GM08714 (cell line): ENCODE measurements around the gene SOX6.

Experiments used
- H3K4me3 ChIP-seq: fragments of 200-500 bp; sonication (Bioruptor generic); 2 replicates; pipeline ENCODE4 v1.5.1; 2014; ENCODE audit warnings: mild to moderate bottlenecking, low read length, inconsistent platforms
- ZNF274 ChIP-seq: IDR thresholded peaks from 2 replicates; pipeline ENCODE4 v1.6.1; 2012; ENCODE audit warnings: mild to moderate bottlenecking, low read depth, low read length

Gene SOX6

GRCh38 chr11:16242806-16243205, 113.5 kb downstream of the SOX6 start:
- TF ChIP-seq ZNF274: no peak

GRCh38 chr11:16240687-16241086, 115.7 kb downstream of the SOX6 start:
- no peak overlapping the region for H3K4me3 ChIP-seq
- no peak for TF ChIP-seq ZNF274

More at GRCh38 chr11:16242806-16243205, 113.5 kb downstream of the SOX6 start:
- no peak overlapping the region for H3K4me3 ChIP-seq

GRCh38 chr11:16239141-16240105, 116.9 kb downstream of the SOX6 start:
- no peak for TF ChIP-seq ZNF274
- H3K4me3 ChIP-seq: no peak overlapping the region

GRCh38 chr11:16226245-16226644, 130.1 kb downstream of the SOX6 start:
- TF ChIP-seq ZNF274: no peak
- H3K4me3 ChIP-seq: no peak overlapping the region

- TF ChIP-seq ZNF274: no peak
- no peak overlapping the region for H3K4me3 ChIP-seq
Observed at GRCh38 chr11:16225623-16226022, 130.7 kb downstream of the SOX6 start.

- no peak overlapping the region for H3K4me3 ChIP-seq
- TF ChIP-seq ZNF274: no peak
Observed at GRCh38 chr11:16223558-16223957, 132.8 kb downstream of the SOX6 start.

- no peak for TF ChIP-seq ZNF274
- H3K4me3 ChIP-seq: no peak overlapping the region
Observed at GRCh38 chr11:16217631-16218030, 138.7 kb downstream of the SOX6 start.

- TF ChIP-seq ZNF274: no peak
- no peak overlapping the region for H3K4me3 ChIP-seq
Observed at GRCh38 chr11:16216831-16217230, 139.5 kb downstream of the SOX6 start.

- no peak for TF ChIP-seq ZNF274
- no peak overlapping the region for H3K4me3 ChIP-seq
Observed at GRCh38 chr11:16215352-16215751, 141.0 kb downstream of the SOX6 start.

- TF ChIP-seq ZNF274: no peak
- no peak overlapping the region for H3K4me3 ChIP-seq
Observed at GRCh38 chr11:16211407-16211806, 144.9 kb downstream of the SOX6 start.

GRCh38 chr11:16204261-16204660, 152.1 kb downstream of the SOX6 start:
- no peak overlapping the region for H3K4me3 ChIP-seq
- TF ChIP-seq ZNF274: no peak

- H3K4me3 ChIP-seq: no peak overlapping the region
- TF ChIP-seq ZNF274: no peak
Observed at GRCh38 chr11:16195651-16196050, 160.7 kb downstream of the SOX6 start.

GRCh38 chr11:16194566-16194965, 161.8 kb downstream of the SOX6 start:
- TF ChIP-seq ZNF274: no peak
- H3K4me3 ChIP-seq: no peak overlapping the region

GRCh38 chr11:16193897-16194381, 162.4 kb downstream of the SOX6 start:
- TF ChIP-seq ZNF274: no peak
- no peak overlapping the region for H3K4me3 ChIP-seq

GRCh38 chr11:16191868-16192240, 164.5 kb downstream of the SOX6 start:
- TF ChIP-seq ZNF274: no peak
- H3K4me3 ChIP-seq: no peak overlapping the region
